Neural crest cell (in vitro differentiated cells): ENCODE measurements around the gene PLXNB1. TPM values are rescaled to one million over a fixed set of nuclear protein-coding genes. Genes with fewer than 3 reads are reported as not detected.
"Not testable (repeated sequence)": the region's sequence is repeated elsewhere in the genome, so short reads cannot be mapped to it uniquely, and the experiment has no call there.

Experiments
- DNase-seq: peaks from one replicate; pipeline ENCODE4 v3.0.0; 2021; ENCODE audit warnings: low read depth, mixed read lengths, low spot score
- H3K27ac Mint-ChIP-seq: one replicate; pipeline ENCODE4 v1.8.0; 2021; ENCODE audit warnings: mild to moderate bottlenecking, mixed read lengths; ENCODE audit not compliant: unreplicated experiment
- H3K27me3 Mint-ChIP-seq: 2 replicates; pipeline ENCODE4 v1.8.0; 2021; ENCODE audit warnings: low read depth, mild to moderate bottlenecking, mixed read lengths
- H3K36me3 Mint-ChIP-seq: 2 replicates; pipeline ENCODE4 v1.8.0; 2021; ENCODE audit warnings: low read depth, mild to moderate bottlenecking, mixed read lengths
- H3K4me1 Mint-ChIP-seq: 2 replicates; pipeline ENCODE4 v1.8.0; 2021; ENCODE audit warnings: mixed read lengths
- H3K4me3 Mint-ChIP-seq: one replicate; pipeline ENCODE4 v1.8.0; 2021; ENCODE audit warnings: mild to moderate bottlenecking, mixed read lengths
- H3K9me3 Mint-ChIP-seq: 2 replicates; pipeline ENCODE4 v1.8.0; 2021; ENCODE audit warnings: mixed read lengths
- CTCF ChIP-seq: fragments of 200-600 bp; sonication (generic); conservative IDR thresholded peaks from 2 replicates; pipeline ENCODE4 v1.5.0; 2021; ENCODE audit warnings: antibody characterized with exemption, mild to moderate bottlenecking
- total RNA-seq: library from RNA; stranded (reverse); gene quantifications from 2 replicates; pipeline ENCODE4 v1.2.1, GENCODE V29; 2021

Gene PLXNB1
- total RNA-seq, 1 donor from 2014 or later = 180 TPM

GRCh38 chr3:48466386-48467109 lies 36.7 kb upstream of the PLXNB1 start:
- H3K9me3 Mint-ChIP-seq = no peaks in the 10 kb centered on the region

GRCh38 chr3:48465531-48466378 lies 35.9 kb upstream of the PLXNB1 start:
- peak; percentile 82 for DNase-seq
- Mint-ChIP-seq H3K4me3 (peak overlapping the region; percentile 91), H3K4me1 (peaks cover 40% of the 10 kb centered on the region), H3K36me3 (no peaks in the 10 kb centered on the region), H3K27ac (peak overlapping the region; percentile 97), H3K9me3 (no peaks in the 10 kb centered on the region), H3K27me3 (peaks cover 3% of the 10 kb centered on the region)
- TF ChIP-seq CTCF = peak; percentile 74

More at GRCh38 chr3:48466386-48467109, 36.7 kb upstream of the PLXNB1 start:
- Mint-ChIP-seq H3K27ac (peak overlapping the region; percentile 97), H3K4me3 (peak overlapping the region; percentile 91), H3K27me3 (peaks cover 3% of the 10 kb centered on the region), H3K4me1 (peaks cover 40% of the 10 kb centered on the region), H3K36me3 (no peaks in the 10 kb centered on the region)
- DNase-seq = no peak
- no peak for TF ChIP-seq CTCF

- Mint-ChIP-seq H3K9me3 (no peaks in the 10 kb centered on the region), H3K4me1 (peaks cover 39% of the 10 kb centered on the region), H3K27ac (peak overlapping the region; percentile 97), H3K36me3 (no peaks in the 10 kb centered on the region), H3K4me3 (peak overlapping the region; percentile 91), H3K27me3 (peaks cover 3% of the 10 kb centered on the region)
- TF ChIP-seq CTCF = no peak
- DNase-seq = no peak
These were observed 35.3 kb upstream of the PLXNB1 start for GRCh38 chr3:48465237-48465530.

GRCh38 chr3:48464713-48465221 lies 34.9 kb upstream of the PLXNB1 start:
- no peaks in the 10 kb centered on the region for H3K36me3 Mint-ChIP-seq
- H3K27ac Mint-ChIP-seq = peak overlapping the region; percentile 97
- H3K27me3 Mint-ChIP-seq = peaks cover 3% of the 10 kb centered on the region
- DNase-seq = no peak
- no peak for TF ChIP-seq CTCF
- H3K9me3 Mint-ChIP-seq = no peaks in the 10 kb centered on the region
- H3K4me1 Mint-ChIP-seq = peaks cover 35% of the 10 kb centered on the region
- no peak overlapping the region for H3K4me3 Mint-ChIP-seq

- Mint-ChIP-seq H3K27ac (no peak overlapping the region), H3K4me1 (peaks cover 26% of the 10 kb centered on the region), H3K9me3 (no peaks in the 10 kb centered on the region), H3K4me3 (no peak overlapping the region), H3K27me3 (peaks cover 3% of the 10 kb centered on the region), H3K36me3 (no peaks in the 10 kb centered on the region)
- DNase-seq = no peak
- no peak for TF ChIP-seq CTCF
These were observed 33.8 kb upstream of the PLXNB1 start for GRCh38 chr3:48463703-48464102.

GRCh38 chr3:48461767-48462166 lies 31.9 kb upstream of the PLXNB1 start:
- H3K27me3 Mint-ChIP-seq, H3K27ac Mint-ChIP-seq, DNase-seq, H3K36me3 Mint-ChIP-seq, H3K4me3 Mint-ChIP-seq, H3K9me3 Mint-ChIP-seq: not testable (repeated sequence)
- peaks cover 14% of the 10 kb centered on the region for H3K4me1 Mint-ChIP-seq
